SK-N-MC (cell line): ENCODE measurements around the gene SLC2A9.

Source experiments
- EZH2 ChIP-seq: fragments of 200-600 bp; sonication (generic); IDR thresholded peaks from one replicate; pipeline ENCODE4 v1.6.1; 2017; ENCODE audit warnings: antibody characterized with exemption
- FOXP2 ChIP-seq: optimal IDR thresholded peaks from 2 replicates; pipeline ENCODE3; 2011; ENCODE audit warnings: mild to moderate bottlenecking, moderate library complexity; ENCODE audit not compliant: insufficient read depth; ENCODE audit errors: extremely low read length, control extremely low read depth
- POLR2AphosphoS5 ChIP-seq: IDR thresholded peaks from 2 replicates; pipeline ENCODE4 v1.6.1; 2012; ENCODE audit warnings: mild to moderate bottlenecking, low read depth, low read length, borderline replicate concordance

DNA sequence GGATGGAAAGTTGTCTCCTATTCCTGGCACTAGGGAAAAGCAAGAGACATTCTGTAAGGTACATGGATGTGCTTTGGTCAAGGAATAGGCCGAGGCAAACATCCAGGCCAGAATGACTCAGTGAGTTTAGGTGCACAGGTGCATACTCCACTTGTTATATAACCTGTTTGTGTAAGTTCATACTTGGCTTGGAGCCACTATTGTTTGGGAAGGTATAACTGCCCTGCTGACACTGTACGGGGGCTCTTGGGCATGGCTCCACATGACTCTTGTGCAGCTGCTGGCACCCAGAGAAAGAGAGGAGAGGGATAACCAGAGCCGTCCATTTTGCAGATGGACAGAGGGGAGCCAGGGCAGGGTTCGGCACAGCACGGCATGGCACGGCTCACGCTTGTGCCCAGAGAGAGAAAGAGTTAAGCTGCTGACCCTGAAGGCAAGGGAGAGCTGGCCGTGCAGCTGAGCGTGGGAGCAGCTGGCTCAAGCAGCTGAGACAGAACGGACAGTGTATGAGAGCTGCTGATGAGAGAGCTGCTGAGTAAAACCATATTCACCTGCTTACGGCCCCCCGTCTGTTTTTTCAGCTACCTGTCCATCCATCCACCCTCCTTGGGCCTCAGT lies 98.0 kb downstream of the SLC2A9 start:
- no peak for TF ChIP-seq EZH2
- no peak for TF ChIP-seq FOXP2
- no peak for TF ChIP-seq POLR2AphosphoS5
